OCI-LY3 (cell line): ENCODE measurements around the gene POLK.

Source experiments
- CTCF ChIP-seq: fragments of 200-600, 300-600 bp; sonication (generic); IDR thresholded peaks from 2 replicates; pipeline ENCODE4 v1.5.1; 2014; ENCODE audit warnings: antibody characterized with exemption, low read length, low read depth
- EZH2phosphoT487 ChIP-seq: fragments of 200-600 bp; shearing (Covaris generic); IDR thresholded peaks from 2 replicates; pipeline ENCODE4 v1.6.1; 2018; ENCODE audit warnings: antibody characterized with exemption, mixed run types, low read depth

GRCh38 chr5:75630875-75631274, 119.2 kb downstream of the POLK start:
- TF ChIP-seq CTCF (no peak), EZH2phosphoT487 (no peak)
